Hindlimb muscle (tissue), 1 donor: ENCODE measurements around the gene SNX33. TPM values are rescaled to one million over a fixed set of nuclear protein-coding genes. Genes with fewer than 3 reads are reported as not detected.
"Not testable (repeated sequence)": the region's sequence is repeated elsewhere in the genome, so short reads cannot be mapped to it uniquely, and the experiment has no call there.

ENCODE experiments used
- DNase-seq: peaks from one replicate; pipeline ENCODE4 v3.0.0-alpha.2; 2013
- polyA plus RNA-seq: library from polyadenylated mRNA; unstranded; fragments of 120-200 nt; gene quantifications from one replicate; pipeline ENCODE4 v1.2.1, GENCODE V29; 2013; ENCODE audit not compliant: insufficient read length

The SNX33 gene
- polyA plus RNA-seq, 1 donor, result 14.2 TPM

DNA sequence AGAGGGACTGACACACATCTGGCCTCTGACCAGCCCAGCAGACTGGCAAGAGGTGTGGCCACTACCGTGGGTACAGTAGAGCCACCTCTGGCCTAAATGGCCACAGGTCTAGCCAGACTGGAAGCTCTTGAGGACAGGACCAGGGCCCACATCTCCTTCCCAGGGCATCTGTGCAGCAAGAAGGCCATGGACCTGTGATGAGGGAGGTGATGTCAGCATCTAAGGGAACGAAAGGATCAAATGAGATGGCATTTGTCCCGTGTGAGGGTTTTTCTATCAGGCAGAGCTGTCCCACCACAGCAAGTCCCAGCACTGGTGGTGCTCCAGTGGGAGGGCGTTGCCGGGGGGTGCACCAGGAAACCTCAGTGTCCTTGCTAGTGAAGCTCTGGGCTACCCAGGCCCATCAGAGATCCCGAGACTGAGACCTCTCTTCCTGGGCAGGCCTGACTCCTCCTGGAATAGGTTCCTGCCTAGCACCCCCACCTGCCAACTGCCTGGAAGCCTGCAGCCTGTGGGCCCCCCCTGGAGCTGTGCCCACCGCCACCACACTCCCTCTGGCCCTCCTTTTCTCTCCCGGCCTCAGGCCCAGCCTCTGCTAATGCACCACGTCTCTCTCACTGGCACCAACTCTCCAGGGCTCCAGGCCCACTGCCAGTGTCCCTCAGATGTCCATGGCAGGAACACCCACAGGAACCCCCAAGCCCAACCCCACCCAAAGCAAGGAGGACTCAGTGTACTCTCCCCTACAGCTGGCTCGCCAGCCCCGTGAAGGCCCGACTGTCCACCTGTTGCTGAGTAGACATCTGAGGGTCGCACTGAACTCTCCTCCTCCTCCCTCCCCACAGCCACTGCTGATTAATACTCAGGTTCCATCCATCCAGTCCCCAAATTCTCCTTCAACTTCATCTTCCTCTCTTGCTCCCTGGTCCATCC is 53.6 kb downstream of the SNX33 start:
- not testable (repeated sequence) for DNase-seq

- no peak for DNase-seq
These were observed 54.7 kb downstream of the SNX33 start for GRCh38 chr15:75702436-75702835.

GRCh38 chr15:75703440-75704262 is 55.9 kb downstream of the SNX33 start:
- not testable (repeated sequence) for DNase-seq

DNA sequence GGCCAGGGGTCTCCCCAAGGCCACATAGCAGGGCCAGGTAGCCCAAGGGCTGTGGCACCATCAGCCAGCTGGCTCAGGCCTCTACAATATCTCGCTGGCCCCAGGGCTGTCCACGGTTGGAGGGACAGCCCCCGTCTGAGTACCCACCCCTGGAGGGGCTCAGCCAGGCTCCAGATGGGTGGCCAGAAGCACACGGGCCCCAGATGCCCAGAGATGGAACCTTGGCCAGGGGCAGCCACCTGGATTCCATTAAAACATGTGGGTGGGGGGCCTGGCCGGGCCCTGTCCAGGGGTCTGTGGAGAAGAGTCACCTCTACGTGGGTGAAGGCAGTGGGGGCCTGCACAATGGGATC is 56.5 kb downstream of the SNX33 start:
- no peak for DNase-seq

GRCh38 chr15:75704618-75705017 is 56.9 kb downstream of the SNX33 start:
- no peak for DNase-seq

- DNase-seq, result not testable (repeated sequence)
These were observed 57.7 kb downstream of the SNX33 start for GRCh38 chr15:75705375-75705774.

DNA sequence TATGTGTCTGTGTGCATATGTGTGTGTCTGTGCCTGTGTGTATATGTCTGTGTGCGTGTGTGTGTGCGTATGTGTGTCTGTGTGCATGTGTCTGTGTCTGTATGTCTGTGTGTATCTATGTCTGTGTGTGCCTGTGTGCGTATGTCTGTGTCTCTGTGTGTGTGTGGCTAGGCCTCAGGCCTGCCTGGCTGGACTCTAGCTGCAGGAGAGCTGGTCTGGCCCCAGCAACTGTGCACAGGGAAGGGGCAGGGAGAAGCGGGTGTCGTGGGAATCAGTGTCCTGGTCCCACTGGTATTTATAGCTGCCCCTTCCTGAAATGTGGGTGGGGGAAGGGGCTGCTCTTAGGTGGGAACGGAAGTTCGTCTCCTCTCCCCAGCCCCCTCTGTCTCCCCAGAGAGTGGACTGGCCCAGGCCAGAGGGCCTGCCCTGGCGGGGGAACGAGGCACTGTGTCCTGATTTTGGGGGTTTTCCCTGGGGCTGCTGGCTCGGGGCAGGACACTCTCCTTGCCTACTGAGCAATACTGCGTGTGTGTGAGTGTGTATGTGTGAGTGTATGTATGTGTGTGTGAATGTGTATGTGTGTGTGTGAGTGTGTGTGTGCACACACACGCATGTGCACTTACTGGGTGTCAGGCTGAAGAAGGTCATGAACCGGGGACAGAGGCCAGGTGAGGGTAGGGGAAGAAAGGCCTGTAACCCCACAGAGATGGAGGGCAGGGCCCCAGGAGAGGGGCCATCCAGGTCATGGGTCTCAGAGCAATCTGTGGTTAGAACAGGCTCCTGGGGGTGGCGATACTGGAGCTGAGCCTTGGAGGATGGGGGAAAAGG is 58.4 kb downstream of the SNX33 start:
- DNase-seq, result no peak

GRCh38 chr15:75706682-75706954 is 58.9 kb downstream of the SNX33 start:
- DNase-seq, result no peak

GRCh38 chr15:75709458-75709857 is 61.7 kb downstream of the SNX33 start:
- peak; percentile 80 for DNase-seq

- DNase-seq, result not testable (repeated sequence)
These were observed 63.2 kb downstream of the SNX33 start for GRCh38 chr15:75710874-75711273.

- DNase-seq, result not testable (repeated sequence)
These were observed 63.8 kb downstream of the SNX33 start for GRCh38 chr15:75711495-75711894.

Other genes starting within 250 kb of the SNX33 start
- 33.5 TPM for gene SIN3A, start 196.2 kb upstream of the SNX33 start, polyA plus RNA-seq
- 18.8 TPM for gene PTPN9, start 68.6 kb upstream of the SNX33 start, polyA plus RNA-seq
- 18.7 TPM for gene SNUPN, start 22.2 kb upstream of the SNX33 start, polyA plus RNA-seq
- 30.3 TPM for gene IMP3, start 7.7 kb upstream of the SNX33 start, polyA plus RNA-seq
- 125 TPM for gene CSPG4, start 64.9 kb downstream of the SNX33 start, polyA plus RNA-seq
- 48.4 TPM for gene UBE2Q2, start 195.5 kb downstream of the SNX33 start, polyA plus RNA-seq